ENCODE data around the gene PELI2. TPM values are rescaled to one million over a fixed set of nuclear protein-coding genes. Genes with fewer than 3 reads are reported as not detected.

The PELI2 gene
- polyA plus RNA-seq, 1 donor (not counting 4 experiments of a cell fraction or from before 2014, with no cell fraction given), result not detected

DNA sequence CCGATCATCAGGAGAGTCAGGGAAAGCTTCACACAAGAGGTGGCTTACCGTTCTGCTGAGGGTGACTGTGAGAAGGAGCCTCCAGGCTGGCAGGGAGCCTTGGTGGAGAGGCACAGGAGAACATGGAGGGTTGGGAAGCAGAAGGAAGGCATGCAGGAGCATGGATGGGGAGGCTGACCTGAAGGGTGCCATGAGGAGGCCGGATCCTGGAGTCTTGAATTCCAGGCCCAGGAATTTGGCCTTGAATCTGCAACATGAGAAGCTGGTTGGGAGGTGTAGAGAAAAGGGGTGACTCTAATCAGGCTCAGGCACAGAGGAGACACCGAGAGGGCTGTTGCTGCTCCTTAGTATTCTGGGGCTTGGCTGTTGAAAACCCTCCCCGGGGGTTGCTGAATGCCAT, 130.2 kb downstream of the PELI2 start:
- Histone ChIP-seq H3K4me3 (ENCODE audit: control insufficient read depth in 2 of 3, extremely low read depth in 1 of 3, insufficient read depth in 2 of 3, low read depth in 1 of 3, low read length in 3 of 3) (no peak overlapping the region), H3K9me1 (ENCODE audit: control insufficient read depth, extremely low read depth, insufficient read depth, low read length) (no peaks in the 10 kb centered on the region), H3K27ac (ENCODE audit: control insufficient read depth, insufficient read depth, low read length) (no peak overlapping the region), H2AFZ (ENCODE audit: control insufficient read depth, low read length) (no peak overlapping the region), H3K27me3 (ENCODE audit: control insufficient read depth, extremely low read depth, insufficient read depth, low read length) (no peaks in the 10 kb centered on the region), H3K4me1 (ENCODE audit: control insufficient read depth, extremely low read depth, insufficient read depth, low read length) (no peaks in the 10 kb centered on the region), H3K79me2 (ENCODE audit: control insufficient read depth, insufficient read depth, low read length) (no peaks in the 10 kb centered on the region), H3K36me3 (ENCODE audit: control insufficient read depth in 2 of 2, extremely low read depth in 1 of 2, insufficient read depth in 2 of 2, low read length in 2 of 2) (no peaks in the 10 kb centered on the region), H3K9me3 (ENCODE audit: control insufficient read depth, low read depth, low read length) (no peaks in the 10 kb centered on the region), H4K20me1 (ENCODE audit: control insufficient read depth, extremely low read depth, insufficient read depth, low read length) (no peaks in the 10 kb centered on the region), H3K9ac (ENCODE audit: control insufficient read depth, extremely low read depth, insufficient read depth, low read length) (no peak overlapping the region), H3K4me2 (ENCODE audit: control insufficient read depth, extremely low read depth, insufficient read depth, low read depth, low read length) (no peak overlapping the region)
- dilution Hi-C loops (cut with MboI; ENCODE audit: extremely low pct_ligation_motif_present, low sequenced_read_pairs), result no loop called here
- TF ChIP-seq, protein P1, sequence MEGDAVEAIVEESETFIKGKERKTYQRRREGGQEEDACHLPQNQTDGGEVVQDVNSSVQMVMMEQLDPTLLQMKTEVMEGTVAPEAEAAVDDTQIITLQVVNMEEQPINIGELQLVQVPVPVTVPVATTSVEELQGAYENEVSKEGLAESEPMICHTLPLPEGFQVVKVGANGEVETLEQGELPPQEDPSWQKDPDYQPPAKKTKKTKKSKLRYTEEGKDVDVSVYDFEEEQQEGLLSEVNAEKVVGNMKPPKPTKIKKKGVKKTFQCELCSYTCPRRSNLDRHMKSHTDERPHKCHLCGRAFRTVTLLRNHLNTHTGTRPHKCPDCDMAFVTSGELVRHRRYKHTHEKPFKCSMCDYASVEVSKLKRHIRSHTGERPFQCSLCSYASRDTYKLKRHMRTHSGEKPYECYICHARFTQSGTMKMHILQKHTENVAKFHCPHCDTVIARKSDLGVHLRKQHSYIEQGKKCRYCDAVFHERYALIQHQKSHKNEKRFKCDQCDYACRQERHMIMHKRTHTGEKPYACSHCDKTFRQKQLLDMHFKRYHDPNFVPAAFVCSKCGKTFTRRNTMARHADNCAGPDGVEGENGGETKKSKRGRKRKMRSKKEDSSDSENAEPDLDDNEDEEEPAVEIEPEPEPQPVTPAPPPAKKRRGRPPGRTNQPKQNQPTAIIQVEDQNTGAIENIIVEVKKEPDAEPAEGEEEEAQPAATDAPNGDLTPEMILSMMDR (optimal IDR thresholded peaks at IDR 0.05 in 1 of 3, IDR thresholded peaks at IDR 0.05 in 1 of 3, conservative IDR thresholded peaks at IDR 0.05 in 1 of 3; ENCODE audit: extremely low read depth in 1 of 3, insufficient read depth in 2 of 3, low read length in 3 of 3), result no peak
- no peak for TF ChIP-seq EZH2 (IDR thresholded peaks at IDR 0.05; ENCODE audit: low read length)
- FAIRE-seq (no peak), DNase-seq (ENCODE audit: low read depth, low spot score) (no peak)

DNA sequence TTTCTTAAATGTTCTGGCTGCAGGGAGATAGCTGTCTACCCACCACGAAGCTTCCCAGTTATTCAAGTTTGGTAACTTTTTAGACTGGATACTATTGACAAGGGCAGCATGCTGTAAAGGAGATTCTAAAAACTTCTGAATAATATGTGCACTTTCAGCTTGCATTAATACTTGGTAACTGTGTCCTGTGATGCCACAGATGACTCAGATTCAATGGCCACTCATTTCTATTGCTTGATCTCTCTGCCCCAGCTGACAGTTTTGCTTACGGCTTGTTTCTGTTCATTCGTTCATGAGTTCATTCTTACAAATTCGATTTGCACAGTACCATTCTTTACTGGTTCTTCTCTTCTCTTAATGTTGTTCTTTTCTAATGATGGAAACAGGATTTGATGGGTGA, 142.8 kb downstream of the PELI2 start:
- dilution Hi-C loops (cut with MboI; ENCODE audit: extremely low pct_ligation_motif_present, low sequenced_read_pairs), result no loop called here
- Histone ChIP-seq H3K9ac (ENCODE audit: control insufficient read depth, extremely low read depth, insufficient read depth, low read length) (no peak overlapping the region), H3K9me1 (ENCODE audit: control insufficient read depth, extremely low read depth, insufficient read depth, low read length) (no peaks in the 10 kb centered on the region), H2AFZ (ENCODE audit: control insufficient read depth, low read length) (no peak overlapping the region), H3K27me3 (ENCODE audit: control insufficient read depth, extremely low read depth, insufficient read depth, low read length) (no peaks in the 10 kb centered on the region), H3K4me3 (ENCODE audit: control insufficient read depth in 2 of 3, extremely low read depth in 1 of 3, insufficient read depth in 2 of 3, low read depth in 1 of 3, low read length in 3 of 3) (no peak overlapping the region), H3K9me3 (ENCODE audit: control insufficient read depth, low read depth, low read length) (no peaks in the 10 kb centered on the region), H3K36me3 (ENCODE audit: control insufficient read depth in 2 of 2, extremely low read depth in 1 of 2, insufficient read depth in 2 of 2, low read length in 2 of 2) (no peaks in the 10 kb centered on the region), H3K79me2 (ENCODE audit: control insufficient read depth, insufficient read depth, low read length) (no peaks in the 10 kb centered on the region), H3K4me2 (ENCODE audit: control insufficient read depth, extremely low read depth, insufficient read depth, low read depth, low read length) (no peak overlapping the region), H3K27ac (ENCODE audit: control insufficient read depth, insufficient read depth, low read length) (no peak overlapping the region), H3K4me1 (ENCODE audit: control insufficient read depth, extremely low read depth, insufficient read depth, low read length) (no peaks in the 10 kb centered on the region), H4K20me1 (ENCODE audit: control insufficient read depth, extremely low read depth, insufficient read depth, low read length) (no peaks in the 10 kb centered on the region)
- FAIRE-seq (no peak), DNase-seq (ENCODE audit: low read depth, low spot score) (no peak)
- no peak for TF ChIP-seq EZH2 (IDR thresholded peaks at IDR 0.05; ENCODE audit: low read length)
- TF ChIP-seq, protein P1 (optimal IDR thresholded peaks at IDR 0.05 in 1 of 3, IDR thresholded peaks at IDR 0.05 in 1 of 3, conservative IDR thresholded peaks at IDR 0.05 in 1 of 3; ENCODE audit: extremely low read depth in 1 of 3, insufficient read depth in 2 of 3, low read length in 3 of 3), result no peak

Data from keratinocyte (primary cell).